HG02885 (cell line): Measurements from ENCODE around the gene SLC1A7.

Source experiments
- ATAC-seq: cut with Tn5 transposase; IDR thresholded peaks from one replicate; pipeline ENCODE4 v1.9.1; 2021; ENCODE audit warnings: mild to moderate bottlenecking; ENCODE audit not compliant: unreplicated experiment, poor library complexity

SLC1A7 gene

GRCh38 chr1:53065391-53065790 lies 77.0 kb downstream of the SLC1A7 start:
- ATAC-seq: no peak

- no peak for ATAC-seq
Observed at GRCh38 chr1:53063744-53064515, 78.5 kb downstream of the SLC1A7 start.

- ATAC-seq: no peak
Observed at GRCh38 chr1:53062708-53063591, 79.5 kb downstream of the SLC1A7 start.

GRCh38 chr1:53061859-53062707 lies 80.4 kb downstream of the SLC1A7 start, which contains the start of gene PODN:
TSS of gene PODN (plus strand) at chr1:53062213. CDS start at chr1:53069856, 7,643 bp downstream.
- no peak for ATAC-seq

- no peak for ATAC-seq
Observed at GRCh38 chr1:53061123-53061858, 81.1 kb downstream of the SLC1A7 start.

GRCh38 chr1:53060579-53060978 lies 81.9 kb downstream of the SLC1A7 start:
- no peak for ATAC-seq

GRCh38 chr1:53057127-53057526 lies 85.3 kb downstream of the SLC1A7 start:
- ATAC-seq: no peak

- ATAC-seq: no peak
Observed at GRCh38 chr1:53051676-53052075, 90.8 kb downstream of the SLC1A7 start.

- ATAC-seq: no peak
Observed at GRCh38 chr1:53050310-53050709, 92.1 kb downstream of the SLC1A7 start.

- no peak for ATAC-seq
Observed at GRCh38 chr1:53049574-53049967, 92.9 kb downstream of the SLC1A7 start.

GRCh38 chr1:53048960-53049573 lies 93.4 kb downstream of the SLC1A7 start:
- ATAC-seq: no peak

GRCh38 chr1:53047737-53048736 lies 94.4 kb downstream of the SLC1A7 start:
- ATAC-seq: no peak

GRCh38 chr1:53046930-53047329 lies 95.5 kb downstream of the SLC1A7 start:
- ATAC-seq: no peak

GRCh38 chr1:53044926-53045325 lies 97.5 kb downstream of the SLC1A7 start:
- no peak for ATAC-seq

GRCh38 chr1:53043271-53043670 lies 99.2 kb downstream of the SLC1A7 start:
- no peak for ATAC-seq

- no peak for ATAC-seq
Observed at GRCh38 chr1:53038566-53038965, 103.9 kb downstream of the SLC1A7 start.
